SK-N-SH treated with all-trans-retinoic acid at 6 μM for 48 hours (cell line): ENCODE results near the gene RAB4B.
"Not testable (repeated sequence)": the region's sequence is repeated elsewhere in the genome, so short reads cannot be mapped to it uniquely, and the experiment has no call there.

Experiments used
- ARNTL ChIP-seq: fragments of 450-650 bp; formaldehyde crosslinking; IDR thresholded peaks from 2 replicates; pipeline ENCODE4 v1.5.0; 2020; ENCODE audit warnings: low read depth, mild to moderate bottlenecking, moderate library complexity, borderline replicate concordance
- BACH2 ChIP-seq: fragments of 250-450 bp; sonication (Bioruptor Pico); IDR thresholded peaks from 2 replicates; pipeline ENCODE4 v1.9.0; 2021; ENCODE audit warnings: mild to moderate bottlenecking, borderline replicate concordance
- CSDC2 ChIP-seq: fragments of 250-450 bp; sonication (Bioruptor Pico); IDR thresholded peaks from 2 replicates; pipeline ENCODE4 v1.5.0; 2020; ENCODE audit warnings: mild to moderate bottlenecking, moderate library complexity
- PPARA ChIP-seq: fragments of 250-450 bp; sonication (Bioruptor Pico); IDR thresholded peaks from 2 replicates; pipeline ENCODE4 v1.5.0; 2020; ENCODE audit warnings: mild to moderate bottlenecking, borderline replicate concordance
- SNAI2 ChIP-seq: fragments of 250-450 bp; sonication (Bioruptor Pico); IDR thresholded peaks from 2 replicates; pipeline ENCODE4 v1.5.0; 2020; ENCODE audit warnings: mild to moderate bottlenecking, moderate library complexity
- TCF4 ChIP-seq: fragments of 250-450 bp; sonication (Bioruptor Pico); IDR thresholded peaks from 2 replicates; pipeline ENCODE4 v1.8.0; 2021; ENCODE audit warnings: mild to moderate bottlenecking, moderate library complexity, borderline replicate concordance
- ZFP3 ChIP-seq: fragments of 250-450 bp; sonication (Bioruptor Pico); IDR thresholded peaks from 2 replicates; pipeline ENCODE4 v1.5.0; 2020; ENCODE audit warnings: mild to moderate bottlenecking, moderate library complexity
- ZFP30 ChIP-seq: fragments of 450-650 bp; formaldehyde crosslinking; IDR thresholded peaks from 2 replicates; pipeline ENCODE4 v1.5.0; 2022; ENCODE audit warnings: mild to moderate bottlenecking, moderate library complexity
- ZNF70 ChIP-seq: fragments of 450-650 bp; formaldehyde crosslinking; IDR thresholded peaks from 2 replicates; pipeline ENCODE4 v1.5.0; 2020; ENCODE audit warnings: mild to moderate bottlenecking, moderate library complexity
- ZNF8 ChIP-seq: fragments of 450-650 bp; formaldehyde crosslinking; IDR thresholded peaks from 2 replicates; pipeline ENCODE4 v1.5.0; 2020; ENCODE audit warnings: mild to moderate bottlenecking, moderate library complexity
- TF ChIP-seq, protein P1 (sequence below): fragments of 250-450 bp; sonication (Bioruptor Pico); IDR thresholded peaks from 2 replicates; pipeline ENCODE4 v1.8.0; 2020; ENCODE audit warnings: mild to moderate bottlenecking, moderate library complexity, borderline replicate concordance
- TF ChIP-seq, protein P2 (sequence below): fragments of 250-450 bp; sonication (Bioruptor Pico); IDR thresholded peaks from 2 replicates; pipeline ENCODE4 v1.5.0; 2020; ENCODE audit warnings: mild to moderate bottlenecking, moderate library complexity
- TF ChIP-seq, protein P3 (sequence below): fragments of 250-450 bp; sonication (Bioruptor Pico); IDR thresholded peaks from 2 replicates; pipeline ENCODE4 v1.8.0; 2021; ENCODE audit warnings: low read depth, mild to moderate bottlenecking, moderate library complexity, borderline replicate concordance

DNA sequence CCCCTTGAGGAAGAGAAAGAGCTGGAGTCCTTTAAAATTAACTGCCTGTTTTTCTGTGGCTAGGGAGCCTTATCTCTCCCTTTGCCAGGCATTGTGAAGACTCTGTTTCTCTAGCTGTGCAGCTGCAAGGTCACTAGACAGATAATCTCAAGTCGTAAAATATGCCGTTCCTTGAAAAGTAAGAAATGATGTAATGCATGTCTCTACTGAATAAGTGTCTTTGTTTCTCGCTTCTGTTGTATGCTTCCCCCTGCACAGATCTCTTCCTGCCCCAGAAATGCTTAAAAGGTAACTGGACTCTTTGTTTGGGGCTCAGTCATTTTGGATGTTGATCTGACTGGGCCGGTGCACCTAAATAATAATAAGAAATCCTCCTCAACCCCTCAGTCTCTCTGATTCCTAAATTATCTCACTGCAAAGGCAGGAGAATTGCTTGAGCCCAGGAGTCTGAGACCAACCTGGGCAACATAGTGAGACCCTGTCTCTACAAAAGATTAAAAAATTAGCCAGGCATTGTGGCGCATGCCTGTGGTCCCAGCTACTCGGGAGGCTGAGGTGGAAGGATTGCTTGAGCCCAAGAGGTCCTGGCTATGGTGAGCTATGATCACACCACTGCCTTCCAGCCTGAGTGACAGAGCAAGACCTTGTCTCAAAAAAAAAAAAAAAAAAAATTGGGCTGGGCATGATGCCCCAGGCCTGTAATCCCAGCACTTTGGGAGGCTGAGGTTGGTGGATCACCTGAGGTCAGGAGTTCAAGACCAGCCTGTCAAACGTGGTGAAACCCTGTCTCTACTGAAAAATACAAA is 55.9 kb downstream of the RAB4B start:
- not testable (repeated sequence) for TF ChIP-seq CSDC2; ZNF8 (CRISPR knock-in tag); PPARA (CRISPR knock-in tag); ARNTL; ZFP30; ZNF70; ZFP3 (CRISPR knock-in tag); BACH2 (CRISPR knock-in tag); TCF4 (CRISPR knock-in tag); SNAI2 (CRISPR knock-in tag)
- TF ChIP-seq, protein P1, sequence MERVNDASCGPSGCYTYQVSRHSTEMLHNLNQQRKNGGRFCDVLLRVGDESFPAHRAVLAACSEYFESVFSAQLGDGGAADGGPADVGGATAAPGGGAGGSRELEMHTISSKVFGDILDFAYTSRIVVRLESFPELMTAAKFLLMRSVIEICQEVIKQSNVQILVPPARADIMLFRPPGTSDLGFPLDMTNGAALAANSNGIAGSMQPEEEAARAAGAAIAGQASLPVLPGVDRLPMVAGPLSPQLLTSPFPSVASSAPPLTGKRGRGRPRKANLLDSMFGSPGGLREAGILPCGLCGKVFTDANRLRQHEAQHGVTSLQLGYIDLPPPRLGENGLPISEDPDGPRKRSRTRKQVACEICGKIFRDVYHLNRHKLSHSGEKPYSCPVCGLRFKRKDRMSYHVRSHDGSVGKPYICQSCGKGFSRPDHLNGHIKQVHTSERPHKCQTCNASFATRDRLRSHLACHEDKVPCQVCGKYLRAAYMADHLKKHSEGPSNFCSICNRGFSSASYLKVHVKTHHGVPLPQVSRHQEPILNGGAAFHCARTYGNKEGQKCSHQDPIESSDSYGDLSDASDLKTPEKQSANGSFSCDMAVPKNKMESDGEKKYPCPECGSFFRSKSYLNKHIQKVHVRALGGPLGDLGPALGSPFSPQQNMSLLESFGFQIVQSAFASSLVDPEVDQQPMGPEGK (CRISPR knock-in tag), result not testable (repeated sequence)
- TF ChIP-seq, protein P2, sequence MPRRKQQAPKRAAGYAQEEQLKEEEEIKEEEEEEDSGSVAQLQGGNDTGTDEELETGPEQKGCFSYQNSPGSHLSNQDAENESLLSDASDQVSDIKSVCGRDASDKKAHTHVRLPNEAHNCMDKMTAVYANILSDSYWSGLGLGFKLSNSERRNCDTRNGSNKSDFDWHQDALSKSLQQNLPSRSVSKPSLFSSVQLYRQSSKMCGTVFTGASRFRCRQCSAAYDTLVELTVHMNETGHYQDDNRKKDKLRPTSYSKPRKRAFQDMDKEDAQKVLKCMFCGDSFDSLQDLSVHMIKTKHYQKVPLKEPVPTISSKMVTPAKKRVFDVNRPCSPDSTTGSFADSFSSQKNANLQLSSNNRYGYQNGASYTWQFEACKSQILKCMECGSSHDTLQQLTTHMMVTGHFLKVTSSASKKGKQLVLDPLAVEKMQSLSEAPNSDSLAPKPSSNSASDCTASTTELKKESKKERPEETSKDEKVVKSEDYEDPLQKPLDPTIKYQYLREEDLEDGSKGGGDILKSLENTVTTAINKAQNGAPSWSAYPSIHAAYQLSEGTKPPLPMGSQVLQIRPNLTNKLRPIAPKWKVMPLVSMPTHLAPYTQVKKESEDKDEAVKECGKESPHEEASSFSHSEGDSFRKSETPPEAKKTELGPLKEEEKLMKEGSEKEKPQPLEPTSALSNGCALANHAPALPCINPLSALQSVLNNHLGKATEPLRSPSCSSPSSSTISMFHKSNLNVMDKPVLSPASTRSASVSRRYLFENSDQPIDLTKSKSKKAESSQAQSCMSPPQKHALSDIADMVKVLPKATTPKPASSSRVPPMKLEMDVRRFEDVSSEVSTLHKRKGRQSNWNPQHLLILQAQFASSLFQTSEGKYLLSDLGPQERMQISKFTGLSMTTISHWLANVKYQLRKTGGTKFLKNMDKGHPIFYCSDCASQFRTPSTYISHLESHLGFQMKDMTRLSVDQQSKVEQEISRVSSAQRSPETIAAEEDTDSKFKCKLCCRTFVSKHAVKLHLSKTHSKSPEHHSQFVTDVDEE (CRISPR knock-in tag), result not testable (repeated sequence)
- TF ChIP-seq, protein P3, sequence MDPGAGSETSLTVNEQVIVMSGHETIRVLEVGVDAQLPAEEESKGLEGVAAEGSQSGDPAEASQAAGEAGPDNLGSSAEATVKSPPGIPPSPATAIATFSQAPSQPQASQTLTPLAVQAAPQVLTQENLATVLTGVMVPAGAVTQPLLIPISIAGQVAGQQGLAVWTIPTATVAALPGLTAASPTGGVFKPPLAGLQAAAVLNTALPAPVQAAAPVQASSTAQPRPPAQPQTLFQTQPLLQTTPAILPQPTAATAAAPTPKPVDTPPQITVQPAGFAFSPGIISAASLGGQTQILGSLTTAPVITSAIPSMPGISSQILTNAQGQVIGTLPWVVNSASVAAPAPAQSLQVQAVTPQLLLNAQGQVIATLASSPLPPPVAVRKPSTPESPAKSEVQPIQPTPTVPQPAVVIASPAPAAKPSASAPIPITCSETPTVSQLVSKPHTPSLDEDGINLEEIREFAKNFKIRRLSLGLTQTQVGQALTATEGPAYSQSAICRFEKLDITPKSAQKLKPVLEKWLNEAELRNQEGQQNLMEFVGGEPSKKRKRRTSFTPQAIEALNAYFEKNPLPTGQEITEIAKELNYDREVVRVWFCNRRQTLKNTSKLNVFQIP (CRISPR knock-in tag), result not testable (repeated sequence)
